Urothelium cell line (cell line): Measurements from ENCODE around the gene FTCD.
"Not testable (repeated sequence)": the region's sequence is repeated elsewhere in the genome, so short reads cannot be mapped to it uniquely, and the experiment has no call there.

Experiments
- DNase-seq: peaks from one replicate; pipeline ENCODE4 v3.0.0; 2011; ENCODE audit warnings: low spot score, mixed read lengths
- FAIRE-seq: peaks from 2 replicates; lab custom pipeline; 2011; peaks lifted over from hg19 to GRCh38; lab: Jason Lieb, UNC

The FTCD gene

DNA sequence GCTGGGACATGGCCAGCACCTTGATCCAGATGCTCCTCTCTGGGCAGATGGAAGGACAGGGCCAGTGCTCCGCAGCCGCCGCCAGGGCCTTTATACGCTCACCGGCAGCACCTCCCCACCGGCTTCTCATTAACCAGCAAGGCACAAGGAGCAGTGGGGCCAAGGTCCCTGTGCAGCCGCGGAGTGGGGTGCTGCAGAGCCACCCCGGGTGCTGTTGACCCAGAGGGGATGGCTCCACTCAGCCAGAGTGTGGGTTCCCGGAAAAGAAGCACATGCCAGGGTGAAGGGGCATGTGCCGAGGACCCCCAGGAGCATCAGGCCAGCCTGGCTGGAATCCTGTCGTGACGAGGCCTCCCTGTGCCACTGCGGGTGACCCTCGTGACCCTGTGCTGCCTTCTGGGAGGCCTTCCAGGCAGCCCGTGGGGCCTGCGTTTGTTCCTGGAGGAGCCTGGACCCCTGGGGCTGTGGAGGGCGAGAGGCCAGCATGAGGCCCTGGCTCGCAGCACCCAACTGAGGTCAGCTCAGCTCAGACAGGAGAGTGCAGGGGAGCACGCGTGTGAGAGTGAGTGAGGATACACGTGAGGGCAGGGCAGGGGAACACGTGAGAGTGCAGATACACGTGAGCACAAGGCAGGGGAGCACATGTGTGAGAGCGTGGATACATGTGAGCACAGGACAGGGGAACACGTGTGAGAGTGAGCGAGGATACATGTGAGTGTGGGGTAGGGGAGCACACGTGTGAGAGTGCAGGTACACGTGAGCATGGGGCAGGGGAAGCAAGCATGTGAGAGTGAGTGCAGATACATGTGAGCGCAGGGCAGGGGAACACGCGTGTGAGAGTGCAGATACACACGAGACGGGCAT, at the start of gene FTCD:
Gene FTCD (minus strand): TSS at position 66 of the 864 bp plus-strand sequence. CDS start 56 bp downstream, at position 10.
- DNase-seq (no peak), FAIRE-seq (peak; percentile 9)

DNA sequence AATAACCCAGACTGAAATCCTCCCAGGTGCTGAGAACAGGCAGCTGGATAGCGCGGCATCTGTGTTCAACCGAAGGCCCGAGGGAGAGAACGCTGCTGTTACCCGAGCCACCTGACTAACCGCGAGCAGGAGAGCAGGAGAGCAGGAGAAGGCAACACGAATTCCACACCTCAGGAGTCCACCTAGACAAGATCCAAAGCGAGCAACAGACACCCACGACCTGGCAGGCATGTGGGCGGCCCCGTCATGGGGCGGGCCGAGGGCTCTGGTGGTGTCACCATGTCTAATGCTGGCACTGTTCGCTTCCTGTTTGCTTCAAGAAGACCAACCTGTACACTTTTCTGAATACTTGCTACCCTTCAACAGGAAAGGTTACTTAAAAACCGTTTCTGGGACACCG, 49.8 kb upstream of the FTCD start:
- DNase-seq: no peak
- no peak for FAIRE-seq

GRCh38 chr21:46203203-46203600, 47.8 kb upstream of the FTCD start:
- FAIRE-seq (no peak), DNase-seq (no peak)

- DNase-seq: no peak
- FAIRE-seq: no peak
Measured at GRCh38 chr21:46202592-46203202, 47.3 kb upstream of the FTCD start.

- FAIRE-seq, DNase-seq: not testable (repeated sequence)
Measured at GRCh38 chr21:46200877-46201803, 45.8 kb upstream of the FTCD start.

- no peak for FAIRE-seq
- DNase-seq: no peak
Measured at GRCh38 chr21:46199436-46200373, 44.3 kb upstream of the FTCD start.

DNA sequence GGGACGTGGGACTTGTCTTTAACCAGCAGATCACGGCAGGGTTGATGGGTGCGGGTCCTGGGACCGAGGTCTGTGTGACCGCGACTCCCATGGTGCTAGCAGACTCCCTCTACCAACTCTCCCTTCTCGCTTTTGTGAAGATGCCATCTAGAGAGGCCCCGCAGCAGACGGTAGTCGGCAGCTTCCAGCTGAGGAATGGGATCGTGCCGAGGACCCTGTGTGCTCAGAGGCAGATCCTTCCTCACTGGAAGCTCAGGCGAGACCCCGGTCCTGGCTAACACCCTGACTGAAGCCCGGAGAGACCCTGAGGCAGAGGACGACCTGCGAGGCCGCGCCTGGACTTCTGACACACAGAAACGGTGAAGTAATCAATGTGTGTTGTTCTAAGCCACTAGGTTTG, 41.4 kb upstream of the FTCD start:
- DNase-seq: no peak
- no peak for FAIRE-seq

- FAIRE-seq (no peak), DNase-seq (no peak)
Measured at GRCh38 chr21:46195595-46196195, 40.3 kb upstream of the FTCD start.

GRCh38 chr21:46194374-46195334, 39.3 kb upstream of the FTCD start:
- FAIRE-seq (no peak), DNase-seq (no peak)

- no peak for FAIRE-seq
- no peak for DNase-seq
Measured at GRCh38 chr21:46193829-46194373, 38.5 kb upstream of the FTCD start.

DNA sequence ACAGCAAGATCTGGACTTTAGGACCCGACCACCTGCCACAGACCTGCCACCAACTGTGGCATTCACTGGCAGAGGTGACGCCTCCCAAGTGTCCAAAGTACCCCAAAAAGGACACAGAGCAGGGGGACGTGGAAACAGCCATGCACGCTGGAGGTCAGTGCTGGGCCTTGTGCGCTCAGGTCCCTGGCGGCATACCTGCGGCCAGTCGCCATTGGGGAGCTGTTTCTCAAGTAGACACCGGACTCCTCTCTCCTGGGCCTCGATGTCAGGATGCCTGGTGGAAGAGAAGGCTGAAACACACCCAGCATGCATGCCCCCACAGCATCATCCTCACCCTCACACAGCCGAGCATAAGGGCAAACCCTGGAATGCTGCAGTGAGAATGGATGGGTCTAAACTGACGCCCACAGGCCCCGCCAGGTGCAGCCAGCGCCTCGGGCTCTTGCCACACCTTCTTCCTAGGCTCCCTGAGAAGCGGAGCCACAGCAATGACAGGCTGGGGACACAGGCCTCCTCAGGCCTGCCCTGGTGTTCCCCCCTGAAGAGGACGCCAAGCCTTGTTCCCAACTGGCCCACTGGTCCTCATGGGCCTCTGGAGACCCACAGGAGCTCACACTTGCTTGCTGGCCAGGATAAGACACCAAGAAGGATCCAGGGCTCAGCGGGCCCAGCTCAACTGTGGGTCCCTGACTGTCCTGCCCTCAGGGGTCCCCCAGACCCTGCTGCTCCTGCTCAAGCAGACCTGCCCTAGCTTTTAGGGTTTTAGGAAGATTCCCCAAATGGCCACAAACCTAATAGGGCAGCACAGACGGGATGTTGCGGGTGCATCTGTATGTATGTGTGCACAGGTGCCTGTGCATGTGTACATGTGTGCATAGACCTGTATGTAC, 36.6 kb upstream of the FTCD start:
- DNase-seq (no peak), FAIRE-seq (no peak)

- DNase-seq: no peak
- no peak for FAIRE-seq
Measured at GRCh38 chr21:46191257-46191685, 35.9 kb upstream of the FTCD start.

DNA sequence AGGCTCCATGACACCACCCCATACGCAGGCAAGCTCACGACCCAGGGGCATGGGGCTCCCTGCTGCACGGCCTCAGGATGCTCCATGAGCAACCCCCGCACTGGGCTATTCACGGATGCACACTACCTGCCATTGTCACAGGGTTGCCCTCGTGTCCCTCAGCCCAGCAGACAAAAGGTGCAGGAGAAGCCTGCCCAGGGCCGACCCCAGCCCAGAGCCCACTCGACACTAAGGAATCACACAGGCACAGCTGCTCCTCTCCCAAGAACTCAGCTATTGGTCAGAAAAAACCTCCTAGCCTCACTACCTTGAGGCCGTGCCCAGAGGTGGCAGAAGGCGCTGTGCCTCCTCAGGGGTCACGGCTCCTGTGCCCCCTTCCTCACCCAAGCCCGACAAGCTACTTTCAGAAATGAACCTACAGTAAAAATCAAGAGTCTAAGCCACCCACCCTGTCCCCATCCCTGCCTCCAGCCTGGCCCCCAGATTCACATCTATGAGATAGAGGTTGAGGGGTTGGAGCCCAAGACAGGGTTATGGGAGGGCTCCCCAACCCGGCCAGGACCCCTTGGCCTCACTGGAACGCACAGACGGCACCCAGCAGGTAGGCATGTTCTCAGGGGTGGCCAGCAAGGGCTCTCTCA, 35.2 kb upstream of the FTCD start:
- no peak for DNase-seq
- no peak for FAIRE-seq

GRCh38 chr21:46189959-46190490, 34.6 kb upstream of the FTCD start:
- FAIRE-seq (no peak), DNase-seq (no peak)

DNA sequence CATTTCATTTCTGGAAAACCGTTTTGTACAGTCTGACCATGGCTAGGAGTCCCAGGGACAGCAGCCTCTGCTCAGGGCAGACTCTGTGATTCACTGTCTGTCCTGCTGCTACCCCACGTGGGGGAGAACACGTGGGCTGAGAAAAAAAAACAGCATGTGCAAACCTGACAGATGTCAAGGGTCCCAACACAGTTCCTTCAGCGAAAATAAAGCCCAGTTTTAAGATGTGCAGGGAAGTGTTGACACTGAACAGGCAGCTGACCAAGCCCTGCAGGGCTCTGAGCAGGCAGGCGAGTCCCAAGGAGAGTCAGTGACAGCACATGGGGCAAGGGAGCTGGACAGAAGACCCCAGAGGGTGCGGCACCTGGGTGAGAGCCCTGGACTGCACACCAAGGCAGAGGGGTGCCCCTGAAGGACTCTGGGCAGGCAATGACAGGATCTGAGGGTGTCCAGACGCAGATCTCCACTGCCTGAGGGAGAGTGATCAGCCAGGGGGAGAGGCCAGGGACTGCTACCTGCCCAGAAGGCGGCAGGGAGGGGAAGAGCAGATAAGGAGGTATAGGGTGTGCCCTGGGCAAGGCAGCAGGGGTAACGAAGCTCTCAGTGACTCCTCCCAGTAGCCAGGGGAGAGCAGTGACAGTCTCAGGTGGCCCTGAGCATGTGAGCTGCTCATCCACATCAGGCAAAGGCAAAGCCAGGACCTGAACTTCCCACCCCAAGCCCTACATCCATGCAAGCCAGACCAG, 34.0 kb upstream of the FTCD start:
- FAIRE-seq (no peak), DNase-seq (no peak)
